ENCODE results near the gene SESTD1.

- TF ChIP-seq, protein P1, sequence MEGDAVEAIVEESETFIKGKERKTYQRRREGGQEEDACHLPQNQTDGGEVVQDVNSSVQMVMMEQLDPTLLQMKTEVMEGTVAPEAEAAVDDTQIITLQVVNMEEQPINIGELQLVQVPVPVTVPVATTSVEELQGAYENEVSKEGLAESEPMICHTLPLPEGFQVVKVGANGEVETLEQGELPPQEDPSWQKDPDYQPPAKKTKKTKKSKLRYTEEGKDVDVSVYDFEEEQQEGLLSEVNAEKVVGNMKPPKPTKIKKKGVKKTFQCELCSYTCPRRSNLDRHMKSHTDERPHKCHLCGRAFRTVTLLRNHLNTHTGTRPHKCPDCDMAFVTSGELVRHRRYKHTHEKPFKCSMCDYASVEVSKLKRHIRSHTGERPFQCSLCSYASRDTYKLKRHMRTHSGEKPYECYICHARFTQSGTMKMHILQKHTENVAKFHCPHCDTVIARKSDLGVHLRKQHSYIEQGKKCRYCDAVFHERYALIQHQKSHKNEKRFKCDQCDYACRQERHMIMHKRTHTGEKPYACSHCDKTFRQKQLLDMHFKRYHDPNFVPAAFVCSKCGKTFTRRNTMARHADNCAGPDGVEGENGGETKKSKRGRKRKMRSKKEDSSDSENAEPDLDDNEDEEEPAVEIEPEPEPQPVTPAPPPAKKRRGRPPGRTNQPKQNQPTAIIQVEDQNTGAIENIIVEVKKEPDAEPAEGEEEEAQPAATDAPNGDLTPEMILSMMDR (IDR thresholded peaks at IDR 0.05; ENCODE audit: insufficient read depth, low read length), result no peak
- TF ChIP-seq POLR2AphosphoS5 (IDR thresholded peaks at IDR 0.05; ENCODE audit: low read depth), result no peak
Observed at GRCh38 chr2:179172894-179173293, 91.7 kb downstream of the SESTD1 start.

Measured in HL-60 (cell line).